ENCODE measurements around the gene GPAT3. TPM values are rescaled to one million over a fixed set of nuclear protein-coding genes. Genes with fewer than 3 reads are reported as not detected.

Gene GPAT3
- total RNA-seq, 1 donor from 2014 or later, result not detected

- TF ChIP-seq, protein P1, sequence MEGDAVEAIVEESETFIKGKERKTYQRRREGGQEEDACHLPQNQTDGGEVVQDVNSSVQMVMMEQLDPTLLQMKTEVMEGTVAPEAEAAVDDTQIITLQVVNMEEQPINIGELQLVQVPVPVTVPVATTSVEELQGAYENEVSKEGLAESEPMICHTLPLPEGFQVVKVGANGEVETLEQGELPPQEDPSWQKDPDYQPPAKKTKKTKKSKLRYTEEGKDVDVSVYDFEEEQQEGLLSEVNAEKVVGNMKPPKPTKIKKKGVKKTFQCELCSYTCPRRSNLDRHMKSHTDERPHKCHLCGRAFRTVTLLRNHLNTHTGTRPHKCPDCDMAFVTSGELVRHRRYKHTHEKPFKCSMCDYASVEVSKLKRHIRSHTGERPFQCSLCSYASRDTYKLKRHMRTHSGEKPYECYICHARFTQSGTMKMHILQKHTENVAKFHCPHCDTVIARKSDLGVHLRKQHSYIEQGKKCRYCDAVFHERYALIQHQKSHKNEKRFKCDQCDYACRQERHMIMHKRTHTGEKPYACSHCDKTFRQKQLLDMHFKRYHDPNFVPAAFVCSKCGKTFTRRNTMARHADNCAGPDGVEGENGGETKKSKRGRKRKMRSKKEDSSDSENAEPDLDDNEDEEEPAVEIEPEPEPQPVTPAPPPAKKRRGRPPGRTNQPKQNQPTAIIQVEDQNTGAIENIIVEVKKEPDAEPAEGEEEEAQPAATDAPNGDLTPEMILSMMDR (IDR thresholded peaks at IDR 0.05), result no peak
- H3K4me1 Mint-ChIP-seq (ENCODE audit: unreplicated experiment), result no peaks in the 10 kb centered on the region
- H3K9me3 Mint-ChIP-seq (ENCODE audit: unreplicated experiment), result no peaks in the 10 kb centered on the region
- H3K27me3 Mint-ChIP-seq (ENCODE audit: unreplicated experiment), result peaks cover 12% of the 10 kb centered on the region
- no peak overlapping the region for H3K27ac Mint-ChIP-seq (ENCODE audit: unreplicated experiment)
- no peak for DNase-seq (ENCODE audit: extremely low spot score, unreplicated experiment)
- no peak overlapping the region for H3K4me3 Mint-ChIP-seq (ENCODE audit: unreplicated experiment)
- H3K36me3 Mint-ChIP-seq (ENCODE audit: unreplicated experiment), result no peaks in the 10 kb centered on the region
Observed at GRCh38 chr4:83542225-83542624, 6.3 kb downstream of the GPAT3 start.

DNA sequence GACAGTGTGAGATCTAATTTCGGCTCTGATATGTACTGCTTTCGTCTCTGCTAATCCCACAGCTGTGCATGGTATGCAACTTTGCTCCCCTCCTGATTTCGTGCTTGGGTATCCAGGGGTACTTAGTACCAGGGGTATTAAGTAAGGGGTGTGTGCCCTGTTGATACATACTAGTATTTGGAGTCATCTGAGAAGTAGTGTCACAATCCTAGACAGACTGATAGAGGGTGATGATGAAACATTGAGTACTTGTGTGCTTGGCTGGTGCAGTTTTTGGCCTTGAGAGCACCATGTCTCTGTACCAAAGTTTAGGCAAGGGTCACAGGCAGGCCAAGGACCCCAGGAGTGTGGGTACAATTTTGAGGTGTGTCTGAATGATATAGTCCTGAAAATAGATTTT lies 10.9 kb downstream of the GPAT3 start:
- Mint-ChIP-seq H3K27ac (ENCODE audit: unreplicated experiment) (no peak overlapping the region), H3K27me3 (ENCODE audit: unreplicated experiment) (no peaks in the 10 kb centered on the region), H3K36me3 (ENCODE audit: unreplicated experiment) (no peaks in the 10 kb centered on the region), H3K4me3 (ENCODE audit: unreplicated experiment) (no peak overlapping the region), H3K4me1 (ENCODE audit: unreplicated experiment) (peaks cover 3% of the 10 kb centered on the region), H3K9me3 (ENCODE audit: unreplicated experiment) (no peaks in the 10 kb centered on the region)
- no peak for DNase-seq (ENCODE audit: extremely low spot score, unreplicated experiment)
- TF ChIP-seq, protein P1 (IDR thresholded peaks at IDR 0.05), result no peak

DNA sequence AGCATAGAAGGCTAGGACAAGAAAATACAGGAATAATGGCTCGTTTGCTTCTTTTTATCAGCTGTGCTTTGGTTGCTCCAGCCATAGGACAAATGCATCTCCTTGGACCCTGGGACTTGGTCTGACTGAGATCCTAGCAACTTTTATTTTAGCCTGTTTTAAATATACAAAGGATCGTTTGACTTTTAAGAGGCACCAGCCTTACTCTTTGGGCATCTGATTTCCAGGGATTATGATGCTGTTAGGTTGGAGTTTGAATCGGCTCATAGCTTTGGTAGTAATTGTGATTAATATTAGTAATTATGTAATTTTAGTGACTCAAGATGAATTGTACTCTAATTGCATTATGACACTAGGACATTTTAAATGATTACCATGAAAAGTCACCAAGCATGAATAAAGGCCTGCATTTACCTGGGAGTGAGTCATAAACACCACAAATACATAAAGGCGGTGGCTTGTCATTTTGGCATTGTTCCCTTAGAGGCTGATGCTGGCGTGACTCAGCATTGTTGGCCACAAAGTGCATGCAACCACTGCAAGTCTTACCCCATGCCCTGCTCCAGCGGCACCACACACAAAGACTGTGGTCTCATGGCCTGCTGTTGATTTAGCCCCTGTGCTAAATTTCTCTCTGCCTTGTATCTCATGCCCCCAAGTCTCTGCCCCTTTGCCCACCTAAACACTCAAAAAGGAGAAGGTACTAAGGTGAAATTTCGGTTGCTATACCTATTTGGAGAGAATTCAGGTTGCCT lies 12.4 kb downstream of the GPAT3 start:
- Mint-ChIP-seq H3K27me3 (ENCODE audit: unreplicated experiment) (no peaks in the 10 kb centered on the region), H3K9me3 (ENCODE audit: unreplicated experiment) (no peaks in the 10 kb centered on the region), H3K36me3 (ENCODE audit: unreplicated experiment) (no peaks in the 10 kb centered on the region), H3K4me1 (ENCODE audit: unreplicated experiment) (peaks cover 6% of the 10 kb centered on the region), H3K4me3 (ENCODE audit: unreplicated experiment) (no peak overlapping the region), H3K27ac (ENCODE audit: unreplicated experiment) (peak overlapping the region; percentile 28)
- DNase-seq (ENCODE audit: extremely low spot score, unreplicated experiment), result no peak
- TF ChIP-seq, protein P1 (IDR thresholded peaks at IDR 0.05), result no peak

- Mint-ChIP-seq H3K36me3 (ENCODE audit: unreplicated experiment) (no peaks in the 10 kb centered on the region), H3K4me1 (ENCODE audit: unreplicated experiment) (peaks cover 6% of the 10 kb centered on the region), H3K4me3 (ENCODE audit: unreplicated experiment) (no peak overlapping the region), H3K27me3 (ENCODE audit: unreplicated experiment) (no peaks in the 10 kb centered on the region), H3K9me3 (ENCODE audit: unreplicated experiment) (no peaks in the 10 kb centered on the region), H3K27ac (ENCODE audit: unreplicated experiment) (no peak overlapping the region)
- TF ChIP-seq, protein P1 (IDR thresholded peaks at IDR 0.05), result no peak
- no peak for DNase-seq (ENCODE audit: extremely low spot score, unreplicated experiment)
Observed at GRCh38 chr4:83552083-83552482, 16.2 kb downstream of the GPAT3 start.

DNA sequence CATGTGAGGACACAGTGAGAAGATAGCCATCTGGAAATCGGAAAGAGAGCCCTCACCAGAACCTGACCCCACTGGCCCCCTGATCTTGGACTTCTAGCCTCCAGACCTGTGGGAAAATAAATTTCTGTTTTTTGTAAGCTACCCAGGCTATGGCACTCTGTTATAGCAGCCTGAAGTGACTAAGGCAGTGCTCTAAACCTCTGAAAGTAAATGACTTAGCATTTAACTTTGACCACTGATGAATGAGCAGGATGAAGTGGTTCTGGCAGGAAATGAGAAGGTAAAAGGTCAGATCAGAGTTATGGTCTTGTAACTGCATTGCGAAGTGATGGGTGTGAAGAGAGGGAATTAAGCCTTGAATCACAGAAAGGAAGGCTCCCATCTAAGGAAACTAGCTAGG lies 17.0 kb downstream of the GPAT3 start:
- H3K9me3 Mint-ChIP-seq (ENCODE audit: unreplicated experiment), result no peaks in the 10 kb centered on the region
- H3K27ac Mint-ChIP-seq (ENCODE audit: unreplicated experiment), result no peak overlapping the region
- TF ChIP-seq, protein P1 (IDR thresholded peaks at IDR 0.05), result no peak
- H3K4me1 Mint-ChIP-seq (ENCODE audit: unreplicated experiment), result peaks cover 6% of the 10 kb centered on the region
- no peaks in the 10 kb centered on the region for H3K27me3 Mint-ChIP-seq (ENCODE audit: unreplicated experiment)
- H3K36me3 Mint-ChIP-seq (ENCODE audit: unreplicated experiment), result no peaks in the 10 kb centered on the region
- no peak for DNase-seq (ENCODE audit: extremely low spot score, unreplicated experiment)
- no peak overlapping the region for H3K4me3 Mint-ChIP-seq (ENCODE audit: unreplicated experiment)

All from osteocyte (in vitro differentiated cells).